HG02884 (cell line): ENCODE results near the gene PROK1.
"Not testable (repeated sequence)": the region's sequence is repeated elsewhere in the genome, so short reads cannot be mapped to it uniquely, and the experiment has no call there.

Experiments used
- ATAC-seq: cut with Tn5 transposase; IDR thresholded peaks from one replicate; pipeline ENCODE4 v1.9.1; 2021; ENCODE audit warnings: mild to moderate bottlenecking, moderate library complexity; ENCODE audit not compliant: unreplicated experiment

Gene PROK1, protein sequence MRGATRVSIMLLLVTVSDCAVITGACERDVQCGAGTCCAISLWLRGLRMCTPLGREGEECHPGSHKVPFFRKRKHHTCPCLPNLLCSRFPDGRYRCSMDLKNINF

DNA sequence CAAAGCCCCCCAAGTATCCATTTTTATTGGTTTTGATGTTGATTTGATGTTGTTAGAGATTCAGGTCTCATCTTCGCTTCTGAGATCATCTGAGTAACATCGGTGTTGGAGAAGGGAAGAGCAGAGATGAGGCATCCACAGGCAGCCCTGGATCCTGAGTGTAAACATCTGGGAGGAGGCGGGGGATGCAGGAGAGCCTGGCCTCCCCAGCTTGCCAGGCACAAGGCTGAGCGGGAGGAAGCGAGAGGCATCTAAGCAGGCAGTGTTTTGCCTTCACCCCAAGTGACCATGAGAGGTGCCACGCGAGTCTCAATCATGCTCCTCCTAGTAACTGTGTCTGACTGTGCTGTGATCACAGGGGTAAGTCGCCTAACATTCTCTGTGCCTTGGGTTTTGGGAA lies at the start of gene PROK1:
TSS of gene PROK1 (plus strand) at position 221 of the 400 bp plus-strand sequence. CDS start at position 289, 68 bp downstream.
- no peak for ATAC-seq

DNA sequence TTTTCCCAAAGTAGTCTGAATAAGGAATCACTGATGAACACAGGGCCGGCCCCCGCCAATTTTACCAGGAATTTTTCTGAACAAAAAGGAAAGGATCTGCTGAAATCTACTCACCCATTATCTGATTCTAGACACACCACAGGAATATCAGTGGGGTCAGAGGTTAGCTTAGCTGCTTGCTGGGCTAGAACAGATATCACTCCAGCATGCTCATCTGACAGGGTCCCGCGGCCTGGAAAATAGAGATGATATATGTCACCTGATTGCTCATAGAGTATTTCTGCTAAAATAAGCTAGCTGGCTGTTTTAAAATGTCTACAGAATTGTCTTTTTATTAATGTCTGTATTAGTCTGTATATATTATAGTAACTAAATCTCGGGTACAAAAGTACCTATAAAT lies 47.1 kb upstream of the PROK1 start:
- no peak for ATAC-seq

DNA sequence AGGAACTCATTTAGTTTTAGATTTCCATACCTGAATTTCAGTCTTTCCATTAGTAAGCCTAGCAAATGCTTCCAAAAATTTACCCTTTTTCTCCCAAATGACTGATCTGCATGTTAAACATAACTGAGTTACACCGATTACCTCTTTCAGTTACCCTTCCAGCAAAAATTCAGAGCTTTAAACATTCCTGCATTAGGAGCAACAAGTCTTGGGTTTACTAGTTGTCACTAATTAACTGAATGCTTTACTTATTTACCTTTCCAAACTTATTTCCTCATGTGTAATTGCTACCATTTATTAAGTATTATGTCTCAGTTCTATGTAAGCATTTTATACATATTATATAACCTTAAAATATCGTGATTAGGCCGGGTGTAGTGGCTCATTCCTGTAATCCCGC lies 46.5 kb upstream of the PROK1 start:
- ATAC-seq: no peak

DNA sequence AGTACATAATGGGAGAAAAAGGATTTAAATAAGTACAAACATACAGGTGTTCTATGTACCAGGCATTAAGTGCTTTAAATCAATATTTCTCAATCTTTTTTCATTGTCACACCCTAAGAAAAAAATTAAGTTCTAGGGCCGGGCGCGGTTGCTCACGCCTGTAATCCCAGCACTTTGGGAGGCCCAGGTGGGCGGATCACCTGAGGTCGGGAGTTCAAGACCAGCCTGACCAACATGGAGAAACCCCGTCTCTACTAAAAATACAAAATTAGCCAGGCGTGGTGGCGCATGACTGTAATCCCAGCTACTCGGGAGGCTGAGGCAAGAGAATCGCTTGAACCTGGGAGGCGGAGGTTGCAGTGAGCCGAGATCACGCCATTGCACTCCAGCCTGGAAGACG lies 44.5 kb upstream of the PROK1 start:
- not testable (repeated sequence) for ATAC-seq

DNA sequence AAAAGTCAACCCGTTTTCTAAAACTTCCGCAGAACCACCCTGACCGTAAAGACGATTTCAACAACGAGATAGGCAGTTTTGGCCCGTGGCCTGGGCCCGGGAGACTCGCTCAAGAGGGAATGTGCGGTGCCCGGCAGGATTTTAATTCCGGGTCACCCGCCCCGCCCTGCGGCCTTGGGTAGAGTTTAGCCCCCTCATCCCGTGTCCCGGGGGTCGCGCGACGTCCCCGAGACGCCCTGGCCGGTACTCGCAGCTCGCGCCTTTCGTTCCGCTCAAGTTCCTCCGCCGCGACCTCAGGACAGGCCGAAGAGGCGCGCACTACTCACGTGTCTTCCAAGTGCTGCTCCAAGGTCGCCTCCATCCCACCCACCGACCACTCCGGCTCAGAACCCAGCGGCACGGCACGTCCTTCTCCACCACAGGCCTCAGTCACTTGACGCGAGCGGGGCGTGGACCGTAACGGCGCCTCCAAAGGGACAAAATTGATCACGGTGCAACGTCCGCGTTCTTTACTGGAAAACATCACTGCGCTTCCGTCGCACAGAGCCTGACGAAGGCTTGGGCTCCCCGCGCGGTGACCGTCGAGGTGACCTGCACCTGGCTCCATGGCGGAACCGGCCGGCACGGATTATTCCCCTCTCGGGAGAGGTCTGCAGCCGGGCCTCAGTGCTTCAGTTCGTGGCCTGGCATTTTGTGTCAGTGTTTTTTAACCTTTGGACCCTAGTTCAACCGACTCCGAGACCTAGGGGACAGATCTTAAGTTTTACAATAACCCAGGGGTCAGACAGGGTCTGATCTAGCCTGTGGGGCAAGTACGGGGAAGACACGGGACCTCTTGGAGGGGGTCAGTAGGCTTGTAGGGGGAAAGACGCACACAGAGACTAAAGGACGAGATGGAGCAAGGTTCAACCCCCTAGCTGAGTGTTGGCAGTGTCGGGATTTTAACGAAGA lies 43.4 kb upstream of the PROK1 start, which contains the start of gene LAMTOR5:
TSS of gene LAMTOR5 (minus strand) at position 435 of the 951 bp plus-strand sequence. CDS start at position 361, 74 bp downstream.
- peak; percentile 75 for ATAC-seq

DNA sequence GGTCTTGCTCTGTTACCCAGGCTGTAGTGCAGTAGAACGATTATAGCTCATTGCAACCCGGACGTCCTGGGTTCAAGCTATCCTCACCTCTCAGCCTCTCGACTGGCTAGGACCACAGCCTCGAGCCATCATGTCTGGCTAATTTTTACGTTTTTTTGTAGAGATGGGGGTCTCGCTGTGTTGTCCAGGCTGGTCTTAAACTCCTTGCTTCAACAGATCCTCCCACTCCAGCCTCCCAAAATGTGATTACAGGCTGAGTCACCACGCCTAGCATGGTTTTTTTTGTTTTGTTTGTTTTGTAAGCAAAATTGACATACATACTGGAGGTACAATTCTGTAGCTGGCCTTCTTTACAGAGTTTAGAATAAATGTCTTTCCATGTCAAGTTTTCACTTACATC lies 42.5 kb upstream of the PROK1 start:
- ATAC-seq: no peak

DNA sequence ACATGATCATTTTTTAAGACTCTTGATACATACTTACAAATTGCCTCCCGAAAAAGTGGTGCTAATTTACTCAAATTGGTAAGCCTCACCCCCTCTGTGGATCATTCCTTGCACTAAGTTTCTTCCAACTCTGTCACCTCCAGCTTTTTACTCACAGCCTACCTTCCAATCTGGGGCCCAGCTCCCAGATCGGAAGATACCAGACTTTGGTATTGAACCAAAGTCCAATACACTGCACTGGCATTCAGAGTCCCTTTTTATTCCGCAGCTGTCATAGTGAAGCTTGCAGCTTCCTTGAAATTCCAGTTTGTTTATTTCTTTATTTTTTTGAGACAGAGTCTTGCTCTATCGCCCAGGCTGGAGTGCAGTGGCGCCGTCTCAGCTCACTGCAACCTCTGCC lies 41.6 kb upstream of the PROK1 start:
- ATAC-seq: no peak

DNA sequence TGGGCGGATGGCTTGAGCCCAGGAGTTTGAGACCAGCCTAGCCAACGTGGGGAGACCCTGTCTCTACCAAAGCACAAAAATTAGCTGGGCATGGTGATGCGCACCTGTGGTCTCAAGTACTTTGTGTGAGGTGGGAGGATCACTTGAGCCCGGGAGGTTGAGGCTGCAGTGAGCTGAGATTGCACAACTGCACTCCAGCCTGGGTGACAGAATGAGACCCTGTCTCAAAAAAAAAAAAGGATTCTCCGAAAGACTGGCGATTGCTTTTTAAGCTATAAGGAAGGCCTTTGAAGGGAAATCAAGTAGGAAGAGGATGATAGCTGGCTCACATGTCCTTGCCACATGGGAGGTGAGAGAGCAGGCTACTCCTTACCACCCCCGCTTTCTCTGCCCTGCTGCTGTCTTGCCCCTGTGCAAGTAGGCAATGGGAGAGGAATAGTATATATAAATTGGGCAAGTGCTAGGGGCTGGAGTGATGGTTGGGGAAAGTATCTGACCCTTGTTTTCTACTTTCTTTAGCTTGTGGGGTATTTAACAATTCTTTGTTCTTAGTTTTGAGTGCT lies 39.7 kb upstream of the PROK1 start:
- ATAC-seq: no peak

DNA sequence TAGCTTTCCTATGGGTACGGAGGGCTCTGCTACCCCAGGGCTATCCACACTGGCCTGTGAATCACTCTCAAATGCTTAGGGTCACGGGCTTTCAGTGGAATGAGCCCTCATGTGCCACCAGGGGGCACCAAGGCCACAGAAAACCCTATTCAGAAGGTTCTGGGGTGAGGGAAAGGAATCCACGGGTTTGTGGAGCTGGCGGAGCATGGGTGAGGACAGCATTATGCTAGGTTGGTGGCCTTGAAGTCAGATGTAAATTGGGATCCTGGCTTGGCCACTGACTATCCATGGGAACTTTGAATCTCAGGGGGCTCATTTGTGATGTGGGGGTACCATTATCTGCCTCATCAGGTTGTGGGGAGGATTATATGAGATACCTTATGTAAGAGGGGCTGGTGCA lies 38.4 kb upstream of the PROK1 start:
- no peak for ATAC-seq

DNA sequence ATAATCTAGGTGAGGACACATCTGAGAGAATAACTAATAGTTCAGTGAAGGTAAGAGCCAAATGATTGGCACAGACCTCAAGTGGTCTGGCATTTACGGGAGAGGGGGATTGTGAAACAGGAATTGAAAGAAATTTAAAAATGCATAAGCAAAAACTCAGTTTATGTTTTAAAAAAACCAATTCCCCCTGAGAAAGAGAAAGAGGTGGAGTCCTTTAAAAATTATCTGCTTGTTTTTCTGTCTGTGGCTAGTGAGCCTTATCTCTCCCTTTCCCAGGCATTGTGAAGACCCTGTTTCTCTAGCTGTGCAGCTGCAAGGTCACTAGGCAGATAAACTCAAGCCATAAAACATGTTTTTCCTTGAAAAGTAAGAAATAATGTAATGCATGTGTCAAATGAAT lies 37.9 kb upstream of the PROK1 start:
- ATAC-seq: not testable (repeated sequence)

DNA sequence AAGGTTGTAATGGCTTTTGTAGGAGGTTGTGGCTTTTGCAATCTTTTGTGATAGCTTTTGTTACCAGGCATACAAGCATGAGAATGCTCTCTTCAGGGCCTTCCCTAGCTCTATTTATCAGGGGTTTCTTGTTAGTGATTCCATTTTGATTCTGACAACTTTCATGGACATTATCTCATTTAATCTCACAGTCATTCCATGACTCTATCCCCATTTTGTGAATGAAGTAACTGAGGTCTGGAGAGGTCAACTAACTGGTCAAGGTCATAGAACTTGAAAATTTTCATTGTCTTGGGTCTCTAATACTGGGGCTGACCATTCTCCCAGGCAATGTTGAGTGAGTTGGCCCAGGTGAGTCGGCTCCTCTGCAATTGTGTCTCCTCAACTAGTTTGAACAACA lies 32.2 kb upstream of the PROK1 start:
- no peak for ATAC-seq

DNA sequence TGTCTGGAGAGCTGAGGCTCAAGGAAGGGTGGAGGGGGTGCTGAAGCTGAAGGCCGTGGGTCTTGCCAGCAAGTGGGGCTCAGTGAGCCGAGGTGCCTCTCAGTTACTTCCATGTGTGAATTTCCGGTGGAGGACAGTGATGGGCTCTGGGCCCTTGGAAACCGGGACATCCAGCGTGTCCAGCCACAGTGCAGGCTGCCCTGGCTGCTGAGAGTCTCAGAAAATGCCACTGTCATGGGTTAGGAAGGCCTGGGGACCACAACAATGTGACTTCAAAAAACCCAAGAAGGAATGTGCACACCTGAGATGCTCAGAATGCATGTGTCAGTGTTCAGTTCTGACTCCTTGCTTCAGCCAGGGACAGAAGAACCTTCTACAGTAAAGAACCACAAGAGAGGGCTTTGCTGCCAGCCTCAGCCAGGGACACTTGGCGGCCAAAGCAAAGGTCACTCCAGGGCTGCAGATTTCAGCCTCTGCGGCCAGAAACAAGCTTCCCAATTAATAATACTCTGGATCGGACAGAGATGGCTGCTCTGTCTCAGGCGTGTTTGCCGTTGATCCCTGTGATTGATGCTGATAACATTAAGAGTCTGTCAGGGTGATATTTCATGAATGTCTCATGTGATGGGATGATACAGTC lies 30.8 kb upstream of the PROK1 start:
- no peak for ATAC-seq

DNA sequence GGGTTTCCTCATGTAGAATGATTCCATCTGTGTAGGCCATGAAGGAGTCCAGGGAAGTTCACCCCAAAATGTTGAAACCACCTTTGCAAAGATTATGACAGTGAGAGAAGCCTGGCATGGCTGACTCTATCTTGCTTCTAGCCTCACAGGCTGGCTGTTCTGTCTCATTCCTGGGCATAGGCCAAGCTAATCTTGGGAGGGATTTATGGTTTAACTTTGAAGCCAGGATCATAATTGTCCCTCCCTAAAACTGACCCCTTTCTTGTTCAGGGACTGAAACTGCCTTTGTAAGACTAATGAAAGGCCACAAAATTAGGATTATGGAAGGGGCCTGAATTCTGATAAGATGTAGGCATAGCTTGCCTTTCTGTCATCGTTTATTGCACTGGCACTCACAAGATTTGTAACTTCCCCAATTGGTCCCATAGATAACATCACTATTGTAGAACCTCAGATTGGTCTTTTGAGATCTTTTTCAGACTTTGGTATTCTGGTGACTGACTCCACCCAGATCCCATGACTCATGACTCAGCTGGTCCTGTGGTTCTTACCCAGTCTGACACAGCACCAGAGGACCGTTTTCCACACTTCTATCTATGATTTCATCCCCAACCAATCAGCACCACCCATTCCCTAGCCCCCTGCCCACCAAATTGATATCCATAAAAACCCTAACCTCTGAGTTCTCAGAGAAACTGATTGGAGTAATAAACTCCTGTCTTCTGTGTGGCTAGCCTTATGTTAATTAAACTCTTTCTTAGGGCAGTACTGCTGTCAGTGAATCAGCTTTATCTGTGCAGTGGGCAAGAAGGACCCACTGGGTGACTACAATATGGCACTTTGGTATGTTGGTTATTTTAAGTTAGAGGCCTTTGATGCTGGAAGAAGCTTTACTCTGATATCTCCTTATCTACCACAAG lies 29.8 kb upstream of the PROK1 start:
- no peak for ATAC-seq

DNA sequence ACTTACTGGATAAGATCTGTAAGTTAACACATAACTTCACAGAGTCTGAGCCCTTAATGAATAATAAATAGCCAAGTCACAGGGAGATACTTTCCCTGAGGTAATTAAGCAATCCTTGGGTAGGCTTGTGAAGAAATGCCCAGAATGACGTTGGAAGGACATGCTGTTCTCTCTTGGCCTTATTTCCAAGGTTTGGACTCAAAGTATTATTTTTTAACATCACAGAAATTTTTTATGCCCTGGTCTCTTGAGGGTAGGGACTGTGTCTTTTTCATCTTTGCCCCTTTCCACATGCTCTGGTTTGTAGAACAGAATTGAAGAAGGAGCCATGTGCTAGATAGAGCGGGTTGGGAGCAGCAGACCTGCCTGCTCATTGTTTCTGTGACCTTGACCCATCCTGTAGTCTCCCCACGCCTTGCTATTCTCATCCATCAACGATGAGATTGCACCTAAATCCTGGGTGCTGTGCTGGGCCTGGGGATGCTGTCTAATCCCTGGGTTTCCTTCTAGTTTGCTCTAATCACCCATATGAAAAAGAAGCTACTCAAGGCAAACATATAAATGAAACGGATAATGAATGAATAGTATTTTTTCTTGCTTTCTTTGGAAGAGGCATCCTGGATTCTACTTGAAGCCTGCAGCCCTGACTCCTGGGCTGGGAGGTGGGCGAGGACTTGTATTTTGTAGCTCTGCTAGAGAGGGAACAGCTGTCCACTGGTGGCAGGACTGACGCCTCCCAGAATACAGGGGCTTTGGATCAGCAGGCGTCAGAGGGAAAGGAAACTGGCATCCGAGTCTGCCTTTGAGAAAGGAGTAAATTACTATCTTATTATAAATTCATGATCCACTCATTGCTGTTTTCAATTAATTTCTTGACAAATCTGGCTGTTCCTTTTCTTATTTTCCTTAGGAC lies 26.0 kb upstream of the PROK1 start:
- ATAC-seq: no peak

DNA sequence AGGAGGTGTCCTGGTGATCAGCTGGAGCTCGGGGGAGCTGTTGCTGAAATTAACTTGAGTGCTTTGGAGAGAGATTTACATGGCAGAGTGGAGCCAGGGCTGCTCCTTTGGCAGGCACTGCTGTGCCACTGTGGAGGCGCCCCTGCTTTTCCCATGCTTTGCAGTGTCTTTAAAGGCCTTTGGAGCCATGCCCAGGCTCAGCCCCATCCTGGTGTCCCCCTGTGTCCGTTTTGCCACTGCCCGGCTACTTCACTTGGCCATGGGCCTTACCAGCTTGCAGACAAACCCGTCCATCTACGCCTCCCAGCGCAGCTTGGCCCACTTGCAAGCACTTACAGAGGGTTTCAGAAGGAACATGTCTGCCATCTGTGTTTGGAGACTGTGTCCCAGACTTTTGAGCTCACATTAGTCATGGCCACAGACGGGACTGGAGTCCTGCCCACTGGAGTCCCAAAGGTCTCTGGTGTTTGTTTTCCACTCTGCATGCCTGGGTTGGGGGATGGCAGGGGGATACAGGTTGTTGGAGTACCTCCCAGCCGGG lies 25.3 kb upstream of the PROK1 start:
- ATAC-seq: no peak

DNA sequence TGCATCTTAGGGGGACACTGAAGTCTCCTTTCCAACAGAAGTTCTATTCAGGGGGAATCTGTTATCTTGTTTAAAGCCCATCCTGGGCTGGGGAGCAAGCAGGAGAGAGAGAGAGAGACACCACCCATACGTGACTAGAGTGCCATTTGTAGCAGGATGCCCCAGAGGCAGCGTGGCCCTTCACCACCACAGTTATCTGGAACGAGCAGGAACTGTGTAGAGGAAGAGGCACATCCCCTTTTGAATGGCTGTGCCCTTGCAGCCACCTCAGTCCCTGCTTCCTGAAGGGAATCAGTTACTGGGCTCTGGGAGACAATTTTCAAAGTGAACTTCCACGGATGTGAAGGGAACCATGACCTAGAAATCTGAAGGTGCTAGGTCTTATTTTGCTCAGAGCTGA lies 24.1 kb upstream of the PROK1 start:
- no peak for ATAC-seq

DNA sequence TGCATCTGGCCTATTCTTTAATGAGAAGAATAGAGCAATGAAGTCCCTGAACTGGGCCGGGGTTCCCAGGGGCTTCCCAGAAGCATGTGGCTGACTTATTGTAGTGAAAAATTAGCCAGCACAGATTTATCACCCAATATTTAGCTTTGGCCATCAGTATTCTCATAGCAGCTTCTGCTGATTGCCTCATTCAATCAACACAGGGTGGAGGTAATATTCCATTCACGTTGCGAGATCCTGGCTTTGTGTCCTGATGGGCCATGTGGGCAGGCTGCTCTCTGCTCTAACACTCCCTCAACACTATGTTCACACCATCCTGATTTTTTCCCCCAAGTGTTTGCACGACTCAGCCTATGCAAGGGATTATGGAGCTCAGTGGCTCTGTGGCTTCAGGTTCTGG lies 22.0 kb upstream of the PROK1 start:
- ATAC-seq: no peak

DNA sequence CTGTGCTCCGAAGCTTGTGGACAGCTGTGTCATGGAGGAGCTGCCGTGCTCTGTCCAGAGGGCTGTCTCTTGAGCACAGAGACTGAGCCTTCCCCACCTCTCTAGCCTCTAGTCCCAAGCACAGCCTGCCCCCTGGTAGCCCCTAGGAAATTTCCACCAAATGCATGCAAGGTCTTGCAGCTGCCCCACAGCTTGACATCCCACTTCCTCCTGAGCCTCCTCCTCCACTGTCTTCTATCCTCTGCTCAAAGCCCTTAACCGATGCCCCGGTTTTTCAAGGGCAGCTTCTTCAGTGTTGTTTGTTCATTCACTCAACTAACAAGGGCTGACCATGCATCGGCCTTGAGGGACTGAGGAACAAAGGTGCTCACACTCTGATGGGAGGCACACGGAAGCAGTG lies 20.6 kb upstream of the PROK1 start:
- ATAC-seq: no peak

DNA sequence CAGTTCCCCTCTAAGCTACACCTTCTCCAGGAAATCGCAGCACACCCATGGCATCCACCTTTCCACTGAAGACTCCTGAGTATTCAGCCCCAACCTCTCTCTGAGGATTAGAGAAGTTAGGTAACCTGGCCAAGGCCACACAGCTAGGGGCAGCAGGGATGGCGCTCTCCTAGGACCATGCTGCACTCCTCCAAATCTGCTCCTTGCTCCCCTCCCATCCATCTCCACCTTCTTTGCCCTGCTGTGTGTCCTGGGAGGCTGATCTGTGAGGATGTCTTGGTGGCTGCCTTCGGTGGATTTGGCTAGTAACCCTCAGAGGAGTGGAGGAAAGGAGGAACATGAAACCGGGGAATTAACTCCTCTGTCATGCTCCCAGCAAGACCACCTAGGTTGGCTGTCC lies 20.0 kb upstream of the PROK1 start:
- ATAC-seq: no peak
